Measurements from ENCODE around the gene ADRA2C. TPM values are rescaled to one million over a fixed set of nuclear protein-coding genes. Genes with fewer than 3 reads are reported as not detected.

ADRA2C gene
- total RNA-seq, 1 experiment from 2014 or later = 2.4 TPM

DNA sequence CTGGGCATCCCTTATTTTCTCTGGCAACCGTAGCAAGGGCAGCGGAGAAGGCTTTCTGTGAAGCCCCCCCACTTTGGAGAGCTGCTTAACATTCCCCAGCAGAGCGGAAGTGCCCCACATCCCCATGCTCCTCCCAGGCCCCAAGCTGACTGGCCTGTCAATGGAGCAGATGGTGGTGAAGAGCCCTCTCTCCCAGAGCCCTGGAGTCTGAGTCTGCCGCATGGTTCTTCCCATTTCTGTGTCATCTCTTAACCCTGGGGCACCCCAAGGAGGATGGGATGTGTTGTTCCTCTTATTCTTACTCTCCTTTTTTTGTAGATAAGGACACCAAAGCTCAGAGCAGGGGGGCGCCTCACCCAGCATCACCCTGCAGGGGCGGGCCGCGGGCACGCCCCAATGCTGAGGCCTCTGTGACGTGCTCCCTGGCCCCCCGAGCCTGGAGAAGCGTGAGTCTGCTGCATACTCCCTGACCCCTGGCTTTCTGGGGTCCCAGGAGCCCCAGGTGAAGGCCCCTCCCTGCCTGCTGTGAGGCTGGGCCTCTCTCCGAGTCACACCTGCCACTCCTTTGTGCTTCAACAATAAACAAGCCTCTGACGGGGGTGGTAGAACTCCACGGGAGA is 35.9 kb downstream of the ADRA2C start:
- no peak for DNase-seq
- peaks cover 74% of the 10 kb centered on the region for H3K27me3 Mint-ChIP-seq (ENCODE audit: unreplicated experiment)
- H3K9me3 Mint-ChIP-seq (ENCODE audit: low read depth, unreplicated experiment) = no peaks in the 10 kb centered on the region
- intact Hi-C loops (cut with micrococcal nuclease; ENCODE audit: unreplicated experiment) = no loop called here
- H3K4me3 Mint-ChIP-seq (ENCODE audit: low read depth, unreplicated experiment) = no peak overlapping the region
- BruUV-seq (replicated peaks) = no TSS peak
- H3K4me1 Mint-ChIP-seq (ENCODE audit: low read depth, unreplicated experiment) = no peaks in the 10 kb centered on the region
- peaks cover 3% of the 10 kb centered on the region for H3K36me3 Mint-ChIP-seq (ENCODE audit: insufficient read depth, unreplicated experiment)
- H3K27ac Mint-ChIP-seq (ENCODE audit: unreplicated experiment) = no peak overlapping the region
- CTCF ChIA-PET = no interaction called here
- TF ChIP-seq, protein P1, sequence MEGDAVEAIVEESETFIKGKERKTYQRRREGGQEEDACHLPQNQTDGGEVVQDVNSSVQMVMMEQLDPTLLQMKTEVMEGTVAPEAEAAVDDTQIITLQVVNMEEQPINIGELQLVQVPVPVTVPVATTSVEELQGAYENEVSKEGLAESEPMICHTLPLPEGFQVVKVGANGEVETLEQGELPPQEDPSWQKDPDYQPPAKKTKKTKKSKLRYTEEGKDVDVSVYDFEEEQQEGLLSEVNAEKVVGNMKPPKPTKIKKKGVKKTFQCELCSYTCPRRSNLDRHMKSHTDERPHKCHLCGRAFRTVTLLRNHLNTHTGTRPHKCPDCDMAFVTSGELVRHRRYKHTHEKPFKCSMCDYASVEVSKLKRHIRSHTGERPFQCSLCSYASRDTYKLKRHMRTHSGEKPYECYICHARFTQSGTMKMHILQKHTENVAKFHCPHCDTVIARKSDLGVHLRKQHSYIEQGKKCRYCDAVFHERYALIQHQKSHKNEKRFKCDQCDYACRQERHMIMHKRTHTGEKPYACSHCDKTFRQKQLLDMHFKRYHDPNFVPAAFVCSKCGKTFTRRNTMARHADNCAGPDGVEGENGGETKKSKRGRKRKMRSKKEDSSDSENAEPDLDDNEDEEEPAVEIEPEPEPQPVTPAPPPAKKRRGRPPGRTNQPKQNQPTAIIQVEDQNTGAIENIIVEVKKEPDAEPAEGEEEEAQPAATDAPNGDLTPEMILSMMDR (IDR thresholded peaks at IDR 0.05; ENCODE audit: unreplicated experiment) = no peak

DNA sequence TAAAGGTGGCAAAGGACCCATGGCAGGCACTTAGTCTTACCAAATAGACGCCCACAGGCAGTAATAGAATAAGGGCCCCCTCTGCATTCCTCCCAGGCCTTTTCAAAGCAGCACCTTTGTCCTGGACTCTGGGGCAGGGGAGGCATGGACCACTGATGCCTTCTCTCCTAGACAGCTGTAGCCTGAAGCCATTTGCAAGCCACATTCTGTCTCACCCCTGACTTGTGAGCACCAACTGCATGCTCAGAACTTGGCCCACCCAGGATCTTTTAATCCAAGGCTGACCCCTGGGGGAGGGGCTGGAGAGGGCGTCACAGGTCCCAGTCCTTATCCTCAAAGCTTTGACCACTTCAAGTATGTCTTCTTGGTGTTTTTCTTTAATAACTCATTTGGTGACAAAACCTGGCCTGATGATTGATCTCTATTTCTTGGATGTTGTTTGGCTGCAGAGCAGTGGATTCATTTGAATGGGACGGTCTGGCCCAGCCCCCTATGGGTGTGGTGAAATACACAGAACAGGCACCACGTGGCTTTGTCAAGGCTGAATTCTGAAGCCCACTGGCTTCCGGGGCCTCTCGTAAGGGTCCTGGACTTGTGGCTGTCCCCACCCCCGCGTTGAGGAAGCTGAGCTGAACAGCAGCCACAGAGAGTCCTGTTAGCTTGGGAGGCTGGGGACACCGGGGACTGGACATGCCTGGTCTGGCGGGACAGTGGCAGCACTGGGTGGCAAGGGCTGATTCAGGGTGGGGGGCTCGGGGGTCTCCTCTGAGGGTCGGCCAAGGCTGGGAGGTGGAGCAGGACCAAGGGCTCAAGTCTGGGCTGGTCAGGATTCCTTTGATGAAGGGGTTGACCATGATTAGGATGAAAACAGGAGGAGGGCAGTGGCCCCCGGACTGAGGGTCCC is 36.6 kb downstream of the ADRA2C start:
- Mint-ChIP-seq H3K4me1 (ENCODE audit: low read depth, unreplicated experiment) (no peaks in the 10 kb centered on the region), H3K27ac (ENCODE audit: unreplicated experiment) (no peak overlapping the region)
- CTCF ChIA-PET = no interaction called here

DNA sequence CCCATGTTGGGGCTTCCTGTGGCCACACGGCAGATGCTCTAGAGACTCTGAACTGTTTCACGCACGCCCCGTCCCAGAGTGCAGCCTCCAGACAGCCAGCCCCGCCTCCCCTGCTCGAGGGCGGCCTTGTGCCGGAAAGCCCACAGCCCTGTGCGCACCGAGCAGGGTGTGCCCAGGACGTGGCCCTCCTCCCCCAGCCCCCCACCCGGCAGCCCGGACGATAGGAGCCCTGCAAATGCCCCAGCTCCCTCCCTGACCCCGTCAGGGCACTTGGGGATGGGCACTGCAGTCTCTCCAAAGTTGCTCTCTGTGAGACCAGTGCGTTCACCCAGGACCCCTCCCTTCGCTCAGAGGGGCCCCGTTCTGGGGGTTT is 37.3 kb downstream of the ADRA2C start:
- BruUV-seq (replicated peaks) = no TSS peak
- no peaks in the 10 kb centered on the region for H3K9me3 Mint-ChIP-seq (ENCODE audit: low read depth, unreplicated experiment)
- peaks cover 71% of the 10 kb centered on the region for H3K27me3 Mint-ChIP-seq (ENCODE audit: unreplicated experiment)
- H3K4me1 Mint-ChIP-seq (ENCODE audit: low read depth, unreplicated experiment) = no peaks in the 10 kb centered on the region
- H3K4me3 Mint-ChIP-seq (ENCODE audit: low read depth, unreplicated experiment) = no peak overlapping the region
- no peak for DNase-seq
- CTCF ChIA-PET = interaction anchor here (0.6 kb wide), 1 partner anchor 78 kb away, joined by 3 read pairs; no protein-coding TSS in a partner anchor
- H3K27ac Mint-ChIP-seq (ENCODE audit: unreplicated experiment) = no peak overlapping the region
- intact Hi-C loops (cut with micrococcal nuclease; ENCODE audit: unreplicated experiment) = no loop called here
- TF ChIP-seq, protein P1 (IDR thresholded peaks at IDR 0.05; ENCODE audit: unreplicated experiment) = no peak
- H3K36me3 Mint-ChIP-seq (ENCODE audit: insufficient read depth, unreplicated experiment) = peaks cover 3% of the 10 kb centered on the region

More for the DNA sequence above, 36.6 kb downstream of the ADRA2C start:
- Mint-ChIP-seq H3K36me3 (ENCODE audit: insufficient read depth, unreplicated experiment) (peaks cover 3% of the 10 kb centered on the region), H3K27me3 (ENCODE audit: unreplicated experiment) (peaks cover 72% of the 10 kb centered on the region), H3K4me3 (ENCODE audit: low read depth, unreplicated experiment) (no peak overlapping the region), H3K9me3 (ENCODE audit: low read depth, unreplicated experiment) (no peaks in the 10 kb centered on the region)
- no TSS peak for BruUV-seq (replicated peaks)
- TF ChIP-seq, protein P1 (IDR thresholded peaks at IDR 0.05; ENCODE audit: unreplicated experiment) = no peak
- no peak for DNase-seq
- intact Hi-C loops (cut with micrococcal nuclease; ENCODE audit: unreplicated experiment) = no loop called here

DNA sequence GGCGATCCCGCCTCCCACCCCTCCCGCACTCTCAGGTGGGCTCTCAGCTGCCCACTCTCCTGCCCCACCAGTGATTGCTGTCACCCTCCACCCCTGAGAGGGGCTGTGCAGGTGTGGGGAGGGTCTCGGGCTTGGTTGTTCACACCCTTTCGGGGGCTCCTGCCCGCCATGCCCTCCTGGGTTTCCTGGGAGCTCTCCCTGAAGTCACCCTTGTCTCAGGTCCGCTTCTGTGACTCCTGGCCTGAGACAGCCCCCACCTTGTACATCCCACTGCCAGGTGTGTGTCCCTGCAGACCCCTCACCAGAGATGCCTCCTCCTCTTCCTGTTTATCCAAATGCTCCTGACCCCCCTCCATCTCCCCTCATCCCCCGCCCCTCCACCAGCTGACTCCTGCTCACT is 37.8 kb downstream of the ADRA2C start:
- no peak overlapping the region for H3K4me3 Mint-ChIP-seq (ENCODE audit: low read depth, unreplicated experiment)
- CTCF ChIA-PET = interaction anchor here (0.6 kb wide), 2 partner anchors 8 to 79 kb away, joined by 3 to 7 read pairs; no protein-coding TSS in a partner anchor
- H3K4me1 Mint-ChIP-seq (ENCODE audit: low read depth, unreplicated experiment) = no peaks in the 10 kb centered on the region
- BruUV-seq (replicated peaks) = no TSS peak
- H3K36me3 Mint-ChIP-seq (ENCODE audit: insufficient read depth, unreplicated experiment) = peaks cover 3% of the 10 kb centered on the region
- H3K9me3 Mint-ChIP-seq (ENCODE audit: low read depth, unreplicated experiment) = no peaks in the 10 kb centered on the region
- no peak overlapping the region for H3K27ac Mint-ChIP-seq (ENCODE audit: unreplicated experiment)
- no peak for DNase-seq
- TF ChIP-seq, protein P1 (IDR thresholded peaks at IDR 0.05; ENCODE audit: unreplicated experiment) = no peak
- intact Hi-C loops (cut with micrococcal nuclease; ENCODE audit: unreplicated experiment) = no loop called here
- peaks cover 71% of the 10 kb centered on the region for H3K27me3 Mint-ChIP-seq (ENCODE audit: unreplicated experiment)

Measured in Calu3 (cell line).